Esophagus muscularis mucosa (tissue), 3 donors: Measurements from ENCODE around the gene RNF133.
"Not testable (repeated sequence)": the region's sequence is repeated elsewhere in the genome, so short reads cannot be mapped to it uniquely, and the experiment has no call there.

Experiments
- CTCF ChIP-seq, 3 experiments: fragments of 200-600 bp in 2 of 3; fragments of 450-650 bp in 1 of 3; sonication (generic) in 2 of 3; IDR thresholded peaks; one replicate each; pipeline ENCODE4 v1.5.1; 2017 to 2019; ENCODE audit warnings: antibody characterized with exemption in 3 of 3, mild to moderate bottlenecking in 2 of 3, moderate library complexity in 1 of 3
- POLR2AphosphoS5 ChIP-seq, 2 donors: sonication (generic); formaldehyde crosslinking; IDR thresholded peaks; one replicate each; pipeline ENCODE4 v1.6.1; 2017; ENCODE audit warnings: antibody characterized with exemption in 2 of 2

GRCh38 chr7:122679269-122679709 lies 19.6 kb downstream of the RNF133 start:
- TF ChIP-seq CTCF, POLR2AphosphoS5 (IDR thresholded peaks at IDR 0.05): not testable (repeated sequence)
